ENCODE results near the gene FKBP1A.
"Not testable (repeated sequence)": the region's sequence is repeated elsewhere in the genome, so short reads cannot be mapped to it uniquely, and the experiment has no call there.

Gene FKBP1A

GRCh38 chr20:1424336-1424735 is 31.5 kb upstream of the FKBP1A start:
- Mint-ChIP-seq H3K27me3 (no peaks in the 10 kb centered on the region), H3K9me3 (peaks cover 12% of the 10 kb centered on the region), H3K4me1 (ENCODE audit: low read depth) (peaks cover 8% of the 10 kb centered on the region), H3K27ac (no peak overlapping the region), H3K4me3 (no peak overlapping the region), H3K36me3 (ENCODE audit: low read depth) (no peaks in the 10 kb centered on the region)
- no peak for DNase-seq

GRCh38 chr20:1423625-1424106 is 30.8 kb upstream of the FKBP1A start:
- no peak for DNase-seq
- H3K27me3 Mint-ChIP-seq = no peaks in the 10 kb centered on the region
- peaks cover 3% of the 10 kb centered on the region for H3K36me3 Mint-ChIP-seq (ENCODE audit: low read depth)
- no peak overlapping the region for H3K27ac Mint-ChIP-seq
- peaks cover 8% of the 10 kb centered on the region for H3K4me1 Mint-ChIP-seq (ENCODE audit: low read depth)
- H3K9me3 Mint-ChIP-seq = peaks cover 16% of the 10 kb centered on the region
- H3K4me3 Mint-ChIP-seq = no peak overlapping the region

- H3K4me1 Mint-ChIP-seq (ENCODE audit: low read depth) = peaks cover 8% of the 10 kb centered on the region
- H3K9me3 Mint-ChIP-seq = peaks cover 19% of the 10 kb centered on the region
- no peak for DNase-seq
- no peak overlapping the region for H3K4me3 Mint-ChIP-seq
- peaks cover 3% of the 10 kb centered on the region for H3K36me3 Mint-ChIP-seq (ENCODE audit: low read depth)
- H3K27ac Mint-ChIP-seq = no peak overlapping the region
- H3K27me3 Mint-ChIP-seq = no peaks in the 10 kb centered on the region
These were observed 30.4 kb upstream of the FKBP1A start for GRCh38 chr20:1423206-1423605.

GRCh38 chr20:1422753-1423152 is 29.9 kb upstream of the FKBP1A start:
- no peak overlapping the region for H3K4me3 Mint-ChIP-seq
- peaks cover 22% of the 10 kb centered on the region for H3K9me3 Mint-ChIP-seq
- H3K4me1 Mint-ChIP-seq (ENCODE audit: low read depth) = peaks cover 8% of the 10 kb centered on the region
- no peak for DNase-seq
- peaks cover 3% of the 10 kb centered on the region for H3K36me3 Mint-ChIP-seq (ENCODE audit: low read depth)
- no peak overlapping the region for H3K27ac Mint-ChIP-seq
- no peaks in the 10 kb centered on the region for H3K27me3 Mint-ChIP-seq

GRCh38 chr20:1420066-1420465 is 27.2 kb upstream of the FKBP1A start:
- Mint-ChIP-seq H3K4me1 (ENCODE audit: low read depth) (peaks cover 9% of the 10 kb centered on the region), H3K9me3 (peaks cover 22% of the 10 kb centered on the region), H3K27me3 (no peaks in the 10 kb centered on the region), H3K27ac (no peak overlapping the region), H3K4me3 (no peak overlapping the region), H3K36me3 (ENCODE audit: low read depth) (peaks cover 3% of the 10 kb centered on the region)
- DNase-seq = no peak

- no peak for DNase-seq
- no peak overlapping the region for H3K4me3 Mint-ChIP-seq
- no peaks in the 10 kb centered on the region for H3K27me3 Mint-ChIP-seq
These were observed 25.5 kb upstream of the FKBP1A start for GRCh38 chr20:1418350-1418749.

GRCh38 chr20:1417790-1418189 is 24.9 kb upstream of the FKBP1A start:
- no peak for DNase-seq

More at GRCh38 chr20:1418350-1418749, 25.5 kb upstream of the FKBP1A start:
- H3K36me3 Mint-ChIP-seq (ENCODE audit: low read depth) = peaks cover 3% of the 10 kb centered on the region
- H3K27ac Mint-ChIP-seq = no peak overlapping the region
- H3K9me3 Mint-ChIP-seq = peaks cover 22% of the 10 kb centered on the region
- H3K4me1 Mint-ChIP-seq (ENCODE audit: low read depth) = peaks cover 9% of the 10 kb centered on the region

GRCh38 chr20:1417273-1417672 is 24.4 kb upstream of the FKBP1A start:
- Mint-ChIP-seq H3K27me3 (no peaks in the 10 kb centered on the region), H3K4me1 (ENCODE audit: low read depth) (peaks cover 9% of the 10 kb centered on the region), H3K27ac (no peak overlapping the region), H3K36me3 (ENCODE audit: low read depth) (peaks cover 3% of the 10 kb centered on the region), H3K9me3 (peaks cover 22% of the 10 kb centered on the region), H3K4me3 (no peak overlapping the region)
- DNase-seq = no peak

More at GRCh38 chr20:1417790-1418189, 24.9 kb upstream of the FKBP1A start:
- Mint-ChIP-seq H3K4me1 (ENCODE audit: low read depth) (peaks cover 9% of the 10 kb centered on the region), H3K9me3 (peaks cover 22% of the 10 kb centered on the region), H3K27me3 (no peaks in the 10 kb centered on the region), H3K36me3 (ENCODE audit: low read depth) (peaks cover 3% of the 10 kb centered on the region), H3K27ac (no peak overlapping the region), H3K4me3 (no peak overlapping the region)

- H3K27ac Mint-ChIP-seq = no peak overlapping the region
- H3K9me3 Mint-ChIP-seq = peaks cover 17% of the 10 kb centered on the region
- no peaks in the 10 kb centered on the region for H3K27me3 Mint-ChIP-seq
- no peak for DNase-seq
- H3K36me3 Mint-ChIP-seq (ENCODE audit: low read depth) = peaks cover 3% of the 10 kb centered on the region
- H3K4me3 Mint-ChIP-seq = no peak overlapping the region
- H3K4me1 Mint-ChIP-seq (ENCODE audit: low read depth) = peaks cover 9% of the 10 kb centered on the region
These were observed 23.0 kb upstream of the FKBP1A start for GRCh38 chr20:1415667-1416468.

GRCh38 chr20:1414982-1415381 is 22.1 kb upstream of the FKBP1A start:
- Mint-ChIP-seq H3K27me3 (no peaks in the 10 kb centered on the region), H3K4me1 (ENCODE audit: low read depth) (peaks cover 9% of the 10 kb centered on the region), H3K4me3 (no peak overlapping the region), H3K27ac (no peak overlapping the region), H3K9me3 (peaks cover 10% of the 10 kb centered on the region), H3K36me3 (ENCODE audit: low read depth) (peaks cover 3% of the 10 kb centered on the region)
- DNase-seq = no peak

GRCh38 chr20:1405801-1406200 is 12.9 kb upstream of the FKBP1A start:
- DNase-seq = no peak
- no peak overlapping the region for H3K4me3 Mint-ChIP-seq
- no peaks in the 10 kb centered on the region for H3K9me3 Mint-ChIP-seq
- peaks cover 14% of the 10 kb centered on the region for H3K4me1 Mint-ChIP-seq (ENCODE audit: low read depth)
- no peaks in the 10 kb centered on the region for H3K36me3 Mint-ChIP-seq (ENCODE audit: low read depth)
- no peak overlapping the region for H3K27ac Mint-ChIP-seq
- peaks cover 2% of the 10 kb centered on the region for H3K27me3 Mint-ChIP-seq

- Mint-ChIP-seq H3K9me3 (no peaks in the 10 kb centered on the region), H3K4me1 (ENCODE audit: low read depth) (peaks cover 14% of the 10 kb centered on the region), H3K36me3 (ENCODE audit: low read depth) (no peaks in the 10 kb centered on the region), H3K27me3 (peaks cover 2% of the 10 kb centered on the region), H3K4me3 (no peak overlapping the region), H3K27ac (no peak overlapping the region)
- DNase-seq = no peak
These were observed 10.8 kb upstream of the FKBP1A start for GRCh38 chr20:1403624-1404023.

- no peaks in the 10 kb centered on the region for H3K9me3 Mint-ChIP-seq
- peaks cover 15% of the 10 kb centered on the region for H3K4me1 Mint-ChIP-seq (ENCODE audit: low read depth)
- H3K27me3 Mint-ChIP-seq = no peaks in the 10 kb centered on the region
- H3K36me3 Mint-ChIP-seq (ENCODE audit: low read depth) = no peaks in the 10 kb centered on the region
- H3K4me3 Mint-ChIP-seq = no peak overlapping the region
- no peak overlapping the region for H3K27ac Mint-ChIP-seq
- no peak for DNase-seq
These were observed 9.3 kb upstream of the FKBP1A start for GRCh38 chr20:1402149-1402548.

- H3K27me3 Mint-ChIP-seq = no peaks in the 10 kb centered on the region
- peaks cover 22% of the 10 kb centered on the region for H3K4me1 Mint-ChIP-seq (ENCODE audit: low read depth)
- no peak overlapping the region for H3K27ac Mint-ChIP-seq
- H3K36me3 Mint-ChIP-seq (ENCODE audit: low read depth) = no peaks in the 10 kb centered on the region
- no peak for DNase-seq
- H3K4me3 Mint-ChIP-seq = no peak overlapping the region
- no peaks in the 10 kb centered on the region for H3K9me3 Mint-ChIP-seq
These were observed 8.6 kb upstream of the FKBP1A start for GRCh38 chr20:1401451-1401907.

GRCh38 chr20:1399678-1400366 is 7.0 kb upstream of the FKBP1A start:
- H3K9me3 Mint-ChIP-seq; DNase-seq; H3K27me3 Mint-ChIP-seq; H3K36me3 Mint-ChIP-seq (ENCODE audit: low read depth); H3K4me3 Mint-ChIP-seq; H3K27ac Mint-ChIP-seq: not testable (repeated sequence)
- H3K4me1 Mint-ChIP-seq (ENCODE audit: low read depth) = peaks cover 23% of the 10 kb centered on the region

Measured in activated T-cell treated with anti-CD3 and anti-CD28 coated beads, Interleukin-2, amount 50 U/mL, for 24 hours (primary cell).